Activated CD4-positive, alpha-beta T cell treated with anti-CD3 and anti-CD28 coated beads, Interleukin-2, amount 10 ng/mL, durations not matched to agents 7 days and 5 days (primary cell): ENCODE data around the gene LTA4H. TPM values are rescaled to one million over a fixed set of nuclear protein-coding genes. Genes with fewer than 3 reads are reported as not detected.

Source experiments
- CTCF ChIA-PET: fragments of 350-600 bp; sonication (Branson Sonifier 250); formaldehyde crosslinking; loops from one replicate; lab custom pipeline; 2021; ENCODE audit warnings: antibody characterized with exemption; lab: Charles Lee
- POLR2A ChIA-PET: fragments of 350-600 bp; sonication (Branson Sonifier 250); formaldehyde crosslinking; loops from one replicate; lab custom pipeline; 2021; ENCODE audit warnings: antibody characterized with exemption; lab: Charles Lee
- DNase-seq: peaks from one replicate; pipeline ENCODE4 v3.0.0-alpha.2; 2020
- H3K27ac Mint-ChIP-seq: one replicate; pipeline ENCODE4 v1.8.0; 2021; ENCODE audit warnings: mild to moderate bottlenecking, moderate library complexity, mixed read lengths
- H3K27me3 Mint-ChIP-seq: one replicate; pipeline ENCODE4 v1.8.0; 2021; ENCODE audit warnings: mixed read lengths
- H3K36me3 Mint-ChIP-seq: one replicate; pipeline ENCODE4 v1.8.0; 2021; ENCODE audit warnings: low read depth, mixed read lengths
- H3K4me1 Mint-ChIP-seq: one replicate; pipeline ENCODE4 v1.8.0; 2021; ENCODE audit warnings: mixed read lengths
- H3K4me3 Mint-ChIP-seq: one replicate; pipeline ENCODE4 v1.8.0; 2021; ENCODE audit warnings: mild to moderate bottlenecking, moderate library complexity, mixed read lengths
- H3K9me3 Mint-ChIP-seq: one replicate; pipeline ENCODE4 v1.8.0; 2021; ENCODE audit warnings: mixed read lengths
- total RNA-seq, 2 experiments: library from RNA; stranded (reverse); gene quantifications; one replicate each; pipeline ENCODE4 v1.2.3, GENCODE V29; 2021

LTA4H gene
- total RNA-seq, 2 experiments from 2014 or later: 55.8 to 56.2 TPM

GRCh38 chr12:95990136-95990535 is 45.3 kb downstream of the LTA4H start:
- H3K9me3 Mint-ChIP-seq: no peaks in the 10 kb centered on the region
- H3K4me1 Mint-ChIP-seq: no peaks in the 10 kb centered on the region
- ChIA-PET POLR2A (no interaction called here), CTCF (interaction anchor here (1.3 to 1.9 kb wide), 2 partner anchors 8 to 46 kb away, joined by 3 to 14 read pairs; no protein-coding TSS in a partner anchor)
- no peak overlapping the region for H3K4me3 Mint-ChIP-seq
- H3K27me3 Mint-ChIP-seq: no peaks in the 10 kb centered on the region
- H3K27ac Mint-ChIP-seq: no peak overlapping the region
- no peaks in the 10 kb centered on the region for H3K36me3 Mint-ChIP-seq
- no peak for DNase-seq

- ChIA-PET CTCF (interaction anchor here (1.1 to 1.9 kb wide), 3 partner anchors 9 to 46 kb away, joined by 3 to 14 read pairs (median 4); no protein-coding TSS in a partner anchor), POLR2A (no interaction called here)
Measured at GRCh38 chr12:95989504-95990123, 45.8 kb downstream of the LTA4H start.

GRCh38 chr12:95988506-95989275 is 46.7 kb downstream of the LTA4H start:
- H3K4me1 Mint-ChIP-seq: no peaks in the 10 kb centered on the region
- no peak for DNase-seq
- H3K27ac Mint-ChIP-seq: no peak overlapping the region
- H3K27me3 Mint-ChIP-seq: no peaks in the 10 kb centered on the region
- CTCF ChIA-PET: interaction anchor here (1.1 to 1.9 kb wide), 3 partner anchors 10 to 45 kb away, joined by 3 to 14 read pairs (median 4); no protein-coding TSS in a partner anchor
- POLR2A ChIA-PET: no interaction called here
- no peaks in the 10 kb centered on the region for H3K36me3 Mint-ChIP-seq
- H3K4me3 Mint-ChIP-seq: no peak overlapping the region
- no peaks in the 10 kb centered on the region for H3K9me3 Mint-ChIP-seq

More at GRCh38 chr12:95989504-95990123, 45.8 kb downstream of the LTA4H start:
- Mint-ChIP-seq H3K27me3 (no peaks in the 10 kb centered on the region), H3K9me3 (no peaks in the 10 kb centered on the region), H3K4me3 (no peak overlapping the region), H3K27ac (no peak overlapping the region), H3K36me3 (no peaks in the 10 kb centered on the region), H3K4me1 (no peaks in the 10 kb centered on the region)
- DNase-seq: no peak

- ChIA-PET CTCF (interaction anchor here (0.6 to 1.1 kb wide), 2 partner anchors 12 to 89 kb away, joined by 3 to 4 read pairs; no protein-coding TSS in a partner anchor), POLR2A (no interaction called here)
- H3K9me3 Mint-ChIP-seq: no peaks in the 10 kb centered on the region
- no peaks in the 10 kb centered on the region for H3K4me1 Mint-ChIP-seq
- no peak overlapping the region for H3K4me3 Mint-ChIP-seq
- H3K27me3 Mint-ChIP-seq: no peaks in the 10 kb centered on the region
- no peaks in the 10 kb centered on the region for H3K36me3 Mint-ChIP-seq
- DNase-seq: no peak
- no peak overlapping the region for H3K27ac Mint-ChIP-seq
Measured at GRCh38 chr12:95986635-95987570, 48.5 kb downstream of the LTA4H start.

GRCh38 chr12:95984682-95985081 is 50.7 kb downstream of the LTA4H start:
- POLR2A ChIA-PET: no interaction called here
- no peaks in the 10 kb centered on the region for H3K4me1 Mint-ChIP-seq
- no peaks in the 10 kb centered on the region for H3K27me3 Mint-ChIP-seq
- H3K27ac Mint-ChIP-seq: no peak overlapping the region
- no peak overlapping the region for H3K4me3 Mint-ChIP-seq
- H3K9me3 Mint-ChIP-seq: no peaks in the 10 kb centered on the region
- no peaks in the 10 kb centered on the region for H3K36me3 Mint-ChIP-seq
- no peak for DNase-seq
- CTCF ChIA-PET: interaction anchor here (1.2 kb wide), 1 partner anchor 13 kb away, joined by 4 read pairs; no protein-coding TSS in a partner anchor

- CTCF ChIA-PET: no interaction called here
- POLR2A ChIA-PET: no interaction called here
- no peaks in the 10 kb centered on the region for H3K4me1 Mint-ChIP-seq
- no peak overlapping the region for H3K4me3 Mint-ChIP-seq
- H3K9me3 Mint-ChIP-seq: no peaks in the 10 kb centered on the region
- H3K27me3 Mint-ChIP-seq: no peaks in the 10 kb centered on the region
- DNase-seq: no peak
- H3K36me3 Mint-ChIP-seq: no peaks in the 10 kb centered on the region
- H3K27ac Mint-ChIP-seq: no peak overlapping the region
Measured at GRCh38 chr12:95982602-95983001, 52.8 kb downstream of the LTA4H start.

- no peaks in the 10 kb centered on the region for H3K36me3 Mint-ChIP-seq
- H3K4me3 Mint-ChIP-seq: no peak overlapping the region
- CTCF ChIA-PET: interaction anchor here (1.4 kb wide), 1 partner anchor 18 kb away, joined by 3 read pairs; no protein-coding TSS in a partner anchor
- no peak for DNase-seq
- H3K9me3 Mint-ChIP-seq: no peaks in the 10 kb centered on the region
- H3K4me1 Mint-ChIP-seq: no peaks in the 10 kb centered on the region
- no peak overlapping the region for H3K27ac Mint-ChIP-seq
- H3K27me3 Mint-ChIP-seq: no peaks in the 10 kb centered on the region
- POLR2A ChIA-PET: no interaction called here
Measured at GRCh38 chr12:95980437-95980836, 55.0 kb downstream of the LTA4H start.

- DNase-seq: no peak
- CTCF ChIA-PET: no interaction called here
- Mint-ChIP-seq H3K4me3 (no peak overlapping the region), H3K9me3 (no peaks in the 10 kb centered on the region), H3K27me3 (no peaks in the 10 kb centered on the region), H3K36me3 (no peaks in the 10 kb centered on the region), H3K27ac (no peak overlapping the region), H3K4me1 (no peaks in the 10 kb centered on the region)
- POLR2A ChIA-PET: no interaction called here
Measured at GRCh38 chr12:95978774-95979173, 56.6 kb downstream of the LTA4H start.

- Mint-ChIP-seq H3K4me3 (no peak overlapping the region), H3K36me3 (no peaks in the 10 kb centered on the region), H3K27me3 (no peaks in the 10 kb centered on the region)
Measured at GRCh38 chr12:95978351-95978750, 57.0 kb downstream of the LTA4H start.

GRCh38 chr12:95977764-95978305 is 57.6 kb downstream of the LTA4H start:
- no peak overlapping the region for H3K27ac Mint-ChIP-seq
- no peaks in the 10 kb centered on the region for H3K9me3 Mint-ChIP-seq
- DNase-seq: no peak
- H3K36me3 Mint-ChIP-seq: no peaks in the 10 kb centered on the region
- CTCF ChIA-PET: no interaction called here
- H3K4me3 Mint-ChIP-seq: no peak overlapping the region
- no peaks in the 10 kb centered on the region for H3K4me1 Mint-ChIP-seq
- no peaks in the 10 kb centered on the region for H3K27me3 Mint-ChIP-seq
- POLR2A ChIA-PET: no interaction called here

More at GRCh38 chr12:95978351-95978750, 57.0 kb downstream of the LTA4H start:
- DNase-seq: no peak
- H3K27ac Mint-ChIP-seq: no peak overlapping the region
- no peaks in the 10 kb centered on the region for H3K4me1 Mint-ChIP-seq
- no peaks in the 10 kb centered on the region for H3K9me3 Mint-ChIP-seq
- ChIA-PET CTCF (no interaction called here), POLR2A (no interaction called here)

- no peaks in the 10 kb centered on the region for H3K27me3 Mint-ChIP-seq
- no peaks in the 10 kb centered on the region for H3K36me3 Mint-ChIP-seq
- no peak for DNase-seq
- H3K9me3 Mint-ChIP-seq: no peaks in the 10 kb centered on the region
- POLR2A ChIA-PET: interaction anchor here (0.6 kb wide), 1 partner anchor 1084 kb away, joined by 3 read pairs; no protein-coding TSS in a partner anchor
- no peak overlapping the region for H3K27ac Mint-ChIP-seq
- no peak overlapping the region for H3K4me3 Mint-ChIP-seq
- CTCF ChIA-PET: no interaction called here
- H3K4me1 Mint-ChIP-seq: no peaks in the 10 kb centered on the region
Measured at GRCh38 chr12:95976416-95976832, 59.0 kb downstream of the LTA4H start.

- ChIA-PET POLR2A (no interaction called here), CTCF (no interaction called here)
- H3K27me3 Mint-ChIP-seq: no peaks in the 10 kb centered on the region
- no peak overlapping the region for H3K4me3 Mint-ChIP-seq
- no peak for DNase-seq
- H3K4me1 Mint-ChIP-seq: no peaks in the 10 kb centered on the region
- no peaks in the 10 kb centered on the region for H3K36me3 Mint-ChIP-seq
- no peak overlapping the region for H3K27ac Mint-ChIP-seq
- H3K9me3 Mint-ChIP-seq: no peaks in the 10 kb centered on the region
Measured at GRCh38 chr12:95975491-95975890, 59.9 kb downstream of the LTA4H start.
